GM19238 (cell line): ENCODE measurements around the gene TAF6L.
"Not testable (repeated sequence)": the region's sequence is repeated elsewhere in the genome, so short reads cannot be mapped to it uniquely, and the experiment has no call there.

Source experiments
- DNase-seq: peaks from one replicate; pipeline ENCODE4 v3.0.0; 2011; ENCODE audit warnings: low spot score; ENCODE audit not compliant: insufficient read length

TAF6L gene, protein sequence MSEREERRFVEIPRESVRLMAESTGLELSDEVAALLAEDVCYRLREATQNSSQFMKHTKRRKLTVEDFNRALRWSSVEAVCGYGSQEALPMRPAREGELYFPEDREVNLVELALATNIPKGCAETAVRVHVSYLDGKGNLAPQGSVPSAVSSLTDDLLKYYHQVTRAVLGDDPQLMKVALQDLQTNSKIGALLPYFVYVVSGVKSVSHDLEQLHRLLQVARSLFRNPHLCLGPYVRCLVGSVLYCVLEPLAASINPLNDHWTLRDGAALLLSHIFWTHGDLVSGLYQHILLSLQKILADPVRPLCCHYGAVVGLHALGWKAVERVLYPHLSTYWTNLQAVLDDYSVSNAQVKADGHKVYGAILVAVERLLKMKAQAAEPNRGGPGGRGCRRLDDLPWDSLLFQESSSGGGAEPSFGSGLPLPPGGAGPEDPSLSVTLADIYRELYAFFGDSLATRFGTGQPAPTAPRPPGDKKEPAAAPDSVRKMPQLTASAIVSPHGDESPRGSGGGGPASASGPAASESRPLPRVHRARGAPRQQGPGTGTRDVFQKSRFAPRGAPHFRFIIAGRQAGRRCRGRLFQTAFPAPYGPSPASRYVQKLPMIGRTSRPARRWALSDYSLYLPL

DNA sequence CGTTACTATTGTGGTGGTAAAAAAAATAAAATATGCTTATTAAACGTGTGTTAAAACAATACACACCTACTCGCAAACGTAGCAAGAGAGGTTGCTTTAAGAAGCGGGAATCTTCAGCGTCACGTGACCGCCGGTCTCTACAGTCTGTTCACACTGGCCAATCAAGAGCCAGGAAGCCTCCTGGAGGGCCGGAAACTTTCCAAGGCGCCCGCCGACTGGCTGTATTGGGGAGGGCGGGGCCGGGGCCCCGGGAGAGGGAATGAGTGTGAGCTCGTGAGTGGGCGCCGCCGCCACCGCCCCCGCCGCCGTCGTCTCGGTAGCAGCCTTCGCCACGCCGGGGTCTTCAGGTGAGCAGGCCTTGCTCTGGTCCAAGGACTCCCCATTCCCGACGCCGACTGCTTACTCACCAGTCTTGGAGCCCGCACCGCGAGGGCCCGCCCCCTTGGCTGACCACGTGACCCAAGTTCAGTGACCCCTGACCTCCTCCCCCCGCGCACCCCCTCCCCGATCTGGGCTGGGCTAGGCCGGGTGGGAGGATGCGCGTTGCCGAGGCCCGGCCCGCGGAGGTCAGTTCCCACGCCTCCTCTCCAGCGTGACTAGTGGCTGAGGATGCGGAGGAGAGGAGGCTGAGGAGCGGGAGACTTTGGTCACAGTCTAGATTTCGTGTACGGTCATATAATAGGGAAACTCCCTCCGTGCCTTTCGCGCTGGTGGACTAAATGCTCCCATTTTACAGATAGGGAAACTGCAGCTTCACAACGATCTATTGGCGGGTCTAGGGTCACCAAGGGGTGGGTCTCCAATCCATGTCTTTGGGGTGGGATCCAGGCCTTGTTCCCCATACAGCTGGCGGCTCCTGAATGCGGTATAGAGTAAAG is at the start of gene TAF6L:
TSS of gene TAF6L (plus strand) at position 253 of the 878 bp plus-strand sequence. CDS start 4,388 bp downstream, outside the sequence.
- peak; percentile 88 for DNase-seq

DNA sequence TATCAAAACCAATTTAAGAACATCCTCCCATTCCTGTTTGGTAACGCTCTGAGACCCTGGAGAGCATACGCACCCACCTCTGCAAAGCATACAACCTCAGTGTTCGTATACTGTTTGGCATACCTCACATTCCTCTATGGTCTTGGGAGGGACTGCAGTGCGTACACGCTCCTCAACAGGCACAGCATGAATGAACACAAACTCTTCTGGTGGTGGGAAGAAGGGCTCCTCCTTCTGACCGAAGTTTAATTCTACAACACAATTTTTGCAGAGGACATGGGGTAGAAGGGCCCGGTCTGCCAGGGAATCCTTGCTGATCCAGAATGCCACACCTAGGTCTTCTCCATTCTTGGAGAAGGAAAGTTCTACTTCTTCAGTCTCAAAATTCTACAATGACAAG is 49.2 kb upstream of the TAF6L start:
- DNase-seq = no peak

DNA sequence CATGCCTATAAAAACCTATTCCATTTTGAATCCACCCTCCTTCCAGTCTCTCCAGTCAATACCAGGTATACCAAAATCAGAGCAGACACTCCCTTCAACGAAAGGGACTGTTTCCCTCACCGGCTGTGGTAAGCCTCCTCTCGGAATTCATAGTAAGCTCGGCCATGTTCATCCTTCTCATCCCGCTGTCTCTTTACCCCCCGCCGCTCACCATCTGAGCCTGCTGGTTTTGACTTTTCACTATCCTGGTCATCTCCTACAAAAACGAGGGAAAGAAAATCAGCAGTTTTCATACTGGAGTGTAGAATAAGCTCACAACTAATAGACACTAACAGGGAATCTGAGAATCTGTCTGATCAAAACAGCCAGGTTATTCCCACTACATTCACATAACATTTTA is 47.0 kb upstream of the TAF6L start:
- no peak for DNase-seq

DNA sequence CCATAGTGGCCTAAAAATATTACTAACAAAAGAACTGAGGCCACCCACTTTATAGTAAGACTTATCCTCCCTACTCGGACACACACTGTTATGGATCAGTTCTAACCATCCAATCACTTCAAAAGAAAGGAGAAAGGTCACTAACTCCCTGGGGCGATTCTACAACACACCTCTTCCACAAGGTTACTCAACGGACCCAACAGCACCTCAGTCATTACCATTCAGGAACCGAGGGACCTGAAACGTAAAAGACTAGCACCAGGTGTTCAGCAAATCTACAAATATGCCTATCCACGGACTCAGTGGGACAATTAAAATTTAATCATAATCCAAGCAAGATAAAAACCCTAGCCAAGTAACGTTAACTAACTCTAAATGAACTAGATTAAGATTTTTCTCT is 45.5 kb upstream of the TAF6L start:
- DNase-seq = no peak

DNA sequence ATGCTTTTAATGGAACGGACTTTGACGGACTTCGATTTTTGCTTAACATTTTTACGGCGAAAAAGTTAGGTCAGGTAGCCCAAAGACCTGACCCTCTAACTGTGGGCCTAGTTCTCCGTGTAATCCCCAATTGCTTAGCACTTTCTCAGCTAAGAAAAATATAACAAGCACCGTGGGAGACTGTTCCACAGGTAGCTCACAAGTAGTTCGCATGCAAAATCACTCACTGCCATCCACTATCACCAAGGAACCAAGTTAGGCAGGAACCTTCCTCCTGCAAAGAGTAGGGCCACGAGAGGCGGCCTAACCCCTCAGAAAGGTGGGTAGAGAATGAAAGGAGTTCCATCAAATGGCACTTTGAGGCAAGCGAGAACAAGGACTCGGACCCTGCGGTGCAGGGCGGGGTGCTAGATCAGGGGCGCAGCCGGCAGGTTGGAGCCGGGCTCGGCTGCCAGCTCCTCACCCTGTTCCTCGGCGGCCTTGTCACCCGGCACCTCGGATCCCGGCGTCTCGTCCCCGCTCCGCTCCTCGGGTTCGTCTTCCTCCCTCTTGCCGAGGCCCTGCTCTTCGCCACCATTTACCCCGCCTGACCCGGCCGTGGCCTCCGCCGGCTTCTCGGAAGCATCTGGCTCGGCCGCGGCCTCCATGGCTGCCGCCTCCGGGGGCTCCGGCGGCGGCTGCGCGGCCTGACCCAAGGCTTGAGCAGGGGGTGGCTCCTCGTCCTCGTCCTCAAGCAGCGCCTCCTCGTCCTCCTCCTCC is 44.9 kb upstream of the TAF6L start:
- no peak for DNase-seq

DNA sequence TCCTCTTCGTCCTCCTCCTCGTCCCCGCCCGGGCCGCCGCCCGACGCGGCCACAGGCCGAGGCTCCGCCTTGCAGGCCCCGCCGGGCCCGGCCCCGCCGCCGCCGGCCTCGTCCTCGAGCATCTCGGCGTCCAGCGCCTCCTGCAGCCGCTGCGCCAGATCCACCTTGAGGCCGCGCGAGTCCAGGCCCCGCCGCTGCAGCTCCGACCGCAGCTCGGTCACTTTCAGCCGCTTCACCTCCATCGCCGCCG is 44.4 kb upstream of the TAF6L start:
- no peak for DNase-seq

DNA sequence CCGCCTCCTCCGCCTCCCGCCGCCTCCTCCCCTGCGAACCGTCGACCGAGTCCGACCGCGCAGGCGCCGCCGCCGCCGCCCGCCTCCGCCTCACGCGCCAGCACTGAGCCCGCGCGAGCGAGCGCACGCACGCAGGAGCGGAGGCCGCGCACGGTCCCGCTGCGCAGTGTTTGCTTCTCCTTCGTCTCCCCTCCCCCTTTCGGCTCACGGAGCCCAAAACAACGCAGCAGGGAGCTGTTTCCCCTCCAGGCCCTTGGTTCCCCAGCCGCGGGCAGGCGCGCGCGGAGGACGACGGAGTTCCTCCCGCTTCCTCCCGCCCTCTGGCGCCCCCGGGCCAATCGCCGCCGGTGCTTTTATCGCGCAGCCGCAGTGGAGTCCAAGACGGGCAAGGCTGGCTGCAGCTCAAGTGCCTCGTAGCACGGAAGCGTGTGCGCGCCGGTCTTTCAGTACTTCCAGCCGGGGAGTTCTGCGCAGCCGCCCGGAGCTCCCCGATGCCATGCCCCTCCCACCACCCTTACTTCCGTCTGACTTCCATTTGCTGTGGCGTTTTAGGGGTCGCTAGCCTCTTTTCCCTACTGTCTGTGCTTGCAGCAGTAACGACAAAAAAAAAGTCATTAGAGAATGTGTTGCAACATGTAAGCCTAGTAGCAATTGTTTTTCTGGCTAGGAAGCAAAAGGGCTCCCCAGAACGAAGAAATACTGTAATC is 43.9 kb upstream of the TAF6L start, which contains the start of gene HNRNPUL2:
TSS of gene HNRNPUL2 (minus strand) at position 293 of the 707 bp plus-strand sequence. CDS start 301 bp downstream, outside the sequence.
- peak; percentile 95 for DNase-seq

DNA sequence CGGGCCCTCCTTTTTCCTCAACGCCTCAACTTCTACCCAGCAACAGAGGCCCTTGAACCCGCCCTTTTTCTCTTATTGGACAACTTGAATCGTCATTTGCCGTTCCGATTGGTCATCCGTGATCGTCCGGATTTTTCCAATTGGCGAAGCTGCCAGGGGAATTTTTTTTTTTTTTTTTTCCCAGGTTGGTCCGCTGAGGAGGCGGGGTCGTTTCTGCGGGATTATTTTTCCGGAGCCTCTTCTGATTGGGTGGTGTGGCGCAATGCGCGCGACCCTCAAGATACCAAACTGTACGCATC is 43.4 kb upstream of the TAF6L start:
- DNase-seq = peak; percentile 55

DNA sequence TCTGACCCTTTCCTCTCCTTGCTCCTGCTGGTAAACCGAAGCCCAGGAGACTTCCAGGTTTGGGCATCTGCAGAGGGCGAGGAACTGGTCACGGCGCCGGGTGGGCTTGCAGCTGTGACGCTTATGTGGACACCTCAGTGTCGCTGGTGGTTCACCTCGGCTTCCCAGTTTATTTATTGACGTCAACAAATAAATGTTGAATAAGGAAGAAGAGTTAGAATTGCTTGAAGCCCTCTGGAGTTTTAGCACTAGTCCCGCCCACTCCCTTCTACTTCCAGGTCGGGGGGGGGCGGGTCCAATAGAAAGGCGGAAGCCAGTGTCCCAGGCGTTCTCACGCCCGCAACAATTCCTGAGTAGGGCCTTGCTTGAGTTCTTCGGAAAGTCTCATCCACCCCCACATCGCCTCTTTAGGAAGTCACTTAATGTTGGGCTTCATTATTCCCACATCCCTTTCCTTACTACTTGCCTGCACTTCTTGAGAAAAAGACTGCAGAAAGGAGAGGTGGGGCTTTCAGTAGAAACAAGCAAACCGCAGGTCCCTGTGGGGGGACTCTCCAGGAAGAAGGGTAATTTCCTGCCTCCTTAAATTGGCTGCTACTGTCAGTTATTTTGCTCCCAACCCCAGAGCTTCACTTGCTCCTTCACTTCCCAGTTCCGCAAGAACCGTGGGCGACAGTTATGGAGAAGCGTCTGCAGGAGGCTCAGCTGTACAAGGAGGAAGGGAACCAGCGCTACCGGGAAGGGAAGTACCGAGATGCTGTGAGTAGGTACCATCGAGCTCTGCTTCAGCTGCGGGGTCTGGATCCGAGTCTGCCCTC is 42.8 kb upstream of the TAF6L start, which contains the start of gene TTC9C:
TSS of gene TTC9C (plus strand) at position 316 of the 818 bp plus-strand sequence. CDS start at position 679, 363 bp downstream.
- DNase-seq = peak; percentile 53

DNA sequence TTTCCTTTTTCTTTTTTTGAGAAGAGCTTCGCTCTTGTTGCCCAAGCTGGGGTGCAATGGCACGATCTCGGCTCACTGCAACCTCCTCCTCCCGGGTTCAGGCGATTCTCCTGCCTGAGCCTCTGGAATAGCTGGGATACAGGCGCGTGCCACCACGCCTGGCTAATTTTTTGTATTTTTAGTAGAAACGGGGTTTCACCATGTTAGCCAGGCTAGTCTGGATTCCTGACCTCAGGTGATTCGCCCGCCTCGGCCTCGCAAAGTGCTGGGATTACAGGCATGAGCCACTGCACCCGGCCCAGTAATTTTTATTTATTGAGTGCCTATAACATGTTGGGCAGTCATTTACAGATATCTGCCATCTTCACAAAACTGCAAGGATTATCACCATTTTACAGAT is 41.1 kb upstream of the TAF6L start:
- DNase-seq = not testable (repeated sequence)

DNA sequence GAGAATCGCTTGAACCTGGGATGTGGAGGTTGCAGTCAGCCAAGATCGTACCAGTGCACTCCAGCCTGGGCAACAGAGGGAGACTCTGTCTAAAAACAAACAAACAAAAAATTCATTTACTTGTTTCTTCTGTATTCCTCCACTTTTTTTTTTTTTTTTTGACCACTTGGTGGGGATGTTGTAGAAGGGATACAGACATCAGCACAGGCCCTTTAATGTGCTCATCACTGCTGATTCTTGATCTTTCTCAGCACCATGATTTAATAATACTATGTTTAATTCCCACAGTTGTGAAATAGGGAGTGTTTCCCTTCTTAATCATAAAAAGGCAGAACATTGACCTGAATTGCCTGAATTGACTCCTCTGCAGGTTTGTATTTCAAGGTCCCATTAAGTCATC is 38.4 kb upstream of the TAF6L start:
- no peak for DNase-seq

DNA sequence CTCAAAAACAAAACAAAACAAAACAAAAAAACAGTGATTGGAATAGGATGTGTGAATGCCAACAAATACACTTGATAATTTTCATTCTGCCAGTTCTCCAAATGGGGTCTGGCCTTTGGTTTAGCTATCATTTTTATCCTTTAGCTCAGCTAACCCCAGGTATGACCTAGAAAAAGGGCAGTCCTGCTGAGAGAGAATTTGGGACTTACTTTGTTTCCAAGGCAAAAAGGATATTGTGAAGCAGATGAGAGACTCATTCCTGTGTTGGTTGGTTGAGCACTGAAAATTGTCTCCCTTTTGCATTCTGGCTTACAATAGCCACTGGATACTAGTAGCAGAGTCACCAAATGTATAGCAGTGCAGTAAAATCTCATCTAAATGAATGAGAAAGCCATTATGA is 34.0 kb upstream of the TAF6L start:
- no peak for DNase-seq

DNA sequence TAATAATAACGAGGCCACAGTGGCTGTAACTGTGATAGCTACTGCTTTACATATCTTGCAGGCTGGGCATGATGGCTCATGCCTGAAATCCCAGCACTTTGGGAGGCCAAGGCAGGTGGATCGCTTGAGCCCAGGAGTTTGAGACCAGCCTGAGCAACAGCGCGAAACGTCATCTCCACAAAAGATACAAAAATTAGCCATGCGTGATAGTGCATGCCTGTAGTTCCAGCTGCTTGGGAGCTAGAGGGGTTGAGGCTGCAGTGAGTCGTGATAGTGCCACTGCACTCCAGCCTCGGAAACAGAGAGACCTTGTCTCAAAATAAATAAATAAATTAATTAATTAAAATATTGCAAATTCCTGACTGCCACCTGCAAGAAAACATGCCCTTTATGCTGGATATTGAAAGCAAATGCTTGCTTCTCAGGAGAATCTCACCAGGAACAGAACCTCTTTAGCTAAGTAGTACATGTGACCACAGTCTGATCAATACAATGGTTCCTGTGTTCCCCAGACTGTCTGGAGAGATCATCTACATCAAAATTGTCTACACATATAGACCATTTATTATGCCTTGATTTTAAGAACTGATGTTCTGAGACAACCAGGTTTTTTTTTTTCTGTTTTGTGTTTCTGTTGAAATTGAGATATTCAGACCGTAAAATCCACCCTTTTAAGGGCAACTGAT is 23.6 kb upstream of the TAF6L start:
- no peak for DNase-seq

DNA sequence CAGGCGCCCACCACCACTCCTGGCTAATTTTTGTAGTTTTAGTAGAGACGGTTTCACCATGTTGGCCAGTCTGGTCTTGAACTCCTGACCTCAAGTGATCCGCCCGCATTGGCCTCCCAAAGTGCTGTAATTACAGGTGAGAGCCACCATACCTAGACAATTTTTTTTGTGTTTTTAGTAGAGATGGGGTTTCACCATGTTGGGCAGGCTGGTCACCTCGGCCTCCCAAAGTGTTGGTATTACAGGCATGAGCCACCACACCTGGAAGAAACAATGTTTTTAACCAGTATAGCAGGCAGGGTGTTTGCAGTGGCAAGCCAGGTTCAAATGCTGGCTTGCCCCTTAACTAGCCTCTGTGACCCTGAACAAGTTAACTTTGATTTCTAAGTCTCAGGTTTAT is 21.3 kb upstream of the TAF6L start:
- DNase-seq = not testable (repeated sequence)

DNA sequence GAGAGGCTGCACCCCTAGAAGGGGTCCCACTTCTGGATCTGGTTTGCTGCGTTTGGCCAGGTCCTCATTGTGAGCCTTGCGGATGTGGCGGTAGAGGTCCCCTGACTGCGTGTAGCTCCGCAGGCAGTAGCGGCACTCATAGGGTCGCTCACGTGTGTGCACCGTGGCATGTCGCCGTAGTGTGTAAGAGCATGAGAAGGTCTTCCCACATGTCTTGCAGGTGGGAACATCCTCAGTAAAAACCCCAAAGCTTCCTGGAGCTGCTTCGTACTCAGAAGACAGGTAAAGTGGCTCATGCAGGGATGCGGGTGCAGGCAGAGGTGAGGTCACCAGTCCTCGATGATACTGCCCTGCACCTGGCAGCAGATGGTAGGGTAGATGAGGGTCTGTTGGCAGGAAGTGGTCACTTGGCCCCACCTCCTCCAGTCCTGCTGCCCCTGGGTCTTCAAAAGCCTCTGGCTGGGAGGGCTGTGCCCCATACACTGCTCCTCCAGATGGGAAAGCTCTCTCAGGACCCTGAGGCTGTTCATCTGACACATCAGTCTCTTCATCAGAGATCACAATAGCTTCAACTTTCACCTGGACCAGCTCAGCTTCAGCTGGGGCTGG is 18.9 kb upstream of the TAF6L start:
- DNase-seq = no peak

DNA sequence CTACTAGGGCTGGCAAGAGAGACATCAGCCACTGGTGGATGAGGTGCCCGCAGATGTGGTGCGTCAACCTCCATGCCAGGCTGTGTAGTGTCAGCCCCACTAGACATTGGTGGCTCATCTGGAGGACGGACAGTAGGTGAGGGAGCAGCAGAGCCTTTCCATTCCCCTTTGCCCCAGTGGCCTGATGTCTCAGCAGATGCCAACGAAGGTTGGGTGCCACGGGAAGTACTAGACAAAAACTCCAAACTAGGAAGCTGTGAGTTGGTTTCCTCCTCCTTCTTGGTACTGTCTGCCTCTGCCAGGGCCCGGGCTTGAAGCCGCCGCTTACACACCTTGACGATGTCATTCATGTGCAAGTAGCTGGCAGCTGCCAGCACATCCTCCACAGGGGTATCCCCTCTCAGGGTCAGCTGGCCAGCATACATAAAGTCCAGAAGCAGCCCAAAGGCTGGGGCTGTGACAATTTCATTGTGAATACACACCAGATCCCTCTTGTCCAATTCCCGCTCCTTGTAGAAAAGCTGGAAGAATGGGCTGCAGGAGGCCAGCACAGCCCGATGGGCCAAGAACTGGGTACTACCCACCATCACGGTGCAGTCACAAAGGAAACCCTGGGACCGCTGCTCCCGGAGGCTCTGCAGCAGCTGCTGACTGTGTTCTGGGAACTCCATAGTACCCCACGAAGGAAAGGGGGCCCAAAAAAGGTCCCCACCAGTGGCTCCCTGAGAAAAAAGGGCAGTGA is 18.0 kb upstream of the TAF6L start:
- DNase-seq = no peak

DNA sequence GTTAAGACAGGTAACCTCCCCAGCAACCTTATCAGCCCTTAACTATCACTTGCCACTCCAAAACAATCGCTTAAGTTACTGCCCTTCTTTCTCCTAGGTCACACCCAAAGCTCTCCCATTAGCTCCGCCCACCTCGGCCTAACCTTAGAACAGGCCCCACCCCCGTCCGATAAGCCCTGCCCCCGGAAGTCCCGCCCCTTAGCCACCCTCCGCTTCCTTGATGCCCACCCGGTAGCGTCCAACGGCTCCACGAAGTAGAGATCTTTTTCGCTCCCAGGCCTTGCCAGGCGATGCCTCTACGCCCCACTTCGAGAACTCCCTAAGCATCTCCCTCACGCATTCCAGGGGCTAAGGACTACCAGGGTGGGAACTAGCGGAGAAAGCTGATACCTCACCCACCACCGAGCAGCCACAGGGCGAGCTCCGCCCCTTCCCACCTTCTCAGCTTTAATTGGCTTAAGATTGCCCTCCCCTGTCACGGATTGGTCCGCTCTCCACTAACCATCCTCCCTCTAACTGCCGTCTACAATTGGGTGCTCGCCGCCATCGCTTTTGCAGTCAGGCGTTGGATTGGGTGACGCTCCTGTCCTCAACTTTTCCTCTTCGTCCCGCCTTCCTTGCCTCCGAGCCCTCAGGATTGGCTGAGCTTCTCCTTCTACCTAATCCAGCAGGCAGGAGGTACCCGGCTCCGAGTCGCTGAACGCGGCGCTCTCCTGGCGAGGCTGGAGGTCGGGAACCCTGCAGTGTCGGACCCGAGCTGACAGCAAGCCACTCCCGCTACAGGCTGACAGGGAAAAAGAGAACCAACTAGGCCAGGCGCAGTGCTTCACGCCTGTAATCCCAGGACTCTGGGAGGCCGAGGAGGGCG is 17.2 kb upstream of the TAF6L start, which contains the start of gene ZBTB3:
TSS of gene ZBTB3 (minus strand) at position 425 of the 868 bp plus-strand sequence. CDS start 496 bp downstream, outside the sequence.
- DNase-seq = peak; percentile 90
